ENCODE measurements around the gene AICDA. TPM values are rescaled to one million over a fixed set of nuclear protein-coding genes. Genes with fewer than 3 reads are reported as not detected.
A peak's percentile ranks its signal among the peaks of the same experiment; 100 is the strongest.

The AICDA gene
- total RNA-seq, 1 experiment from 2014 or later = not detected

DNA sequence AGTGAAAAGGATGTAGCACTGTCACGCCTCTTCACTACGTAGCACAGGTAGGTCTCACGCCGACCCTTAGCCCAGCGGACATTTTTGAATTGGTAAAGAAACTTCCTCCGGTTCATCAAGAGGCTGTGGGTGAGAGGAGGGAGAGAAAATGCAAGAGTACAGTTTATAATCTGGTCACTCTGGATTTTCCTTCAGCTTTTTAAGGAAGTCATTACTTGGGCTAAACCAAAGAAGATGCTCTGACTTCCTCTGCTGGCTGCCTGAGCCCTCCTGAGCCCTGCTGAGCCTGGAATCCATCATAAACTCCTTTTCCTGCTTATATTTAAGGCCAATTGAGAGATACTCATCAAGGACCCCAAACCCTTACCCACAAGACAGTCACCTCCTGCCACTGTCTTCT is 5.8 kb downstream of the AICDA start:
- no peak overlapping the region for H3K4me3 Mint-ChIP-seq (ENCODE audit: unreplicated experiment)
- H3K36me3 ChIP-seq (ENCODE audit: control insufficient read depth, insufficient read depth, low read length) = no peaks in the 10 kb centered on the region
- H3K4me1 ChIP-seq = no peaks in the 10 kb centered on the region
- H3K36me3 Mint-ChIP-seq (ENCODE audit: insufficient read depth, unreplicated experiment) = no peaks in the 10 kb centered on the region
- ChIA-PET POLR2A (no interaction called here), CTCF (interaction anchor here (1.0 kb wide), 1 partner anchor 63 kb away, joined by 3 read pairs; no protein-coding TSS in a partner anchor)
- TF ChIP-seq, protein P1, sequence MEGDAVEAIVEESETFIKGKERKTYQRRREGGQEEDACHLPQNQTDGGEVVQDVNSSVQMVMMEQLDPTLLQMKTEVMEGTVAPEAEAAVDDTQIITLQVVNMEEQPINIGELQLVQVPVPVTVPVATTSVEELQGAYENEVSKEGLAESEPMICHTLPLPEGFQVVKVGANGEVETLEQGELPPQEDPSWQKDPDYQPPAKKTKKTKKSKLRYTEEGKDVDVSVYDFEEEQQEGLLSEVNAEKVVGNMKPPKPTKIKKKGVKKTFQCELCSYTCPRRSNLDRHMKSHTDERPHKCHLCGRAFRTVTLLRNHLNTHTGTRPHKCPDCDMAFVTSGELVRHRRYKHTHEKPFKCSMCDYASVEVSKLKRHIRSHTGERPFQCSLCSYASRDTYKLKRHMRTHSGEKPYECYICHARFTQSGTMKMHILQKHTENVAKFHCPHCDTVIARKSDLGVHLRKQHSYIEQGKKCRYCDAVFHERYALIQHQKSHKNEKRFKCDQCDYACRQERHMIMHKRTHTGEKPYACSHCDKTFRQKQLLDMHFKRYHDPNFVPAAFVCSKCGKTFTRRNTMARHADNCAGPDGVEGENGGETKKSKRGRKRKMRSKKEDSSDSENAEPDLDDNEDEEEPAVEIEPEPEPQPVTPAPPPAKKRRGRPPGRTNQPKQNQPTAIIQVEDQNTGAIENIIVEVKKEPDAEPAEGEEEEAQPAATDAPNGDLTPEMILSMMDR (IDR thresholded peaks at IDR 0.05; ENCODE audit: insufficient read depth in 1 of 2, low read depth in 1 of 2, low read length in 1 of 2, severe bottlenecking in 1 of 2, unreplicated experiment in 1 of 2) = no peak
- no peaks in the 10 kb centered on the region for H3K27me3 ChIP-seq (replicated peaks; ENCODE audit: control insufficient read depth, insufficient read depth, low read length)
- H3K9me3 ChIP-seq = no peaks in the 10 kb centered on the region
- BruUV-seq (replicated peaks) = no TSS peak
- H3K9me3 Mint-ChIP-seq (ENCODE audit: unreplicated experiment) = no peaks in the 10 kb centered on the region
- no peaks in the 10 kb centered on the region for H3K4me1 Mint-ChIP-seq (ENCODE audit: low read depth, unreplicated experiment)
- peaks cover 34% of the 10 kb centered on the region for H3K27me3 Mint-ChIP-seq (ENCODE audit: insufficient read depth, unreplicated experiment)
- H3K4me3 ChIP-seq (ENCODE audit: low read depth, low read length) = no peak overlapping the region
- intact Hi-C loops (cut with micrococcal nuclease; ENCODE audit: unreplicated experiment) = no loop called here
- H3K27ac Mint-ChIP-seq (ENCODE audit: unreplicated experiment) = no peak overlapping the region
- no peak for DNase-seq

DNA sequence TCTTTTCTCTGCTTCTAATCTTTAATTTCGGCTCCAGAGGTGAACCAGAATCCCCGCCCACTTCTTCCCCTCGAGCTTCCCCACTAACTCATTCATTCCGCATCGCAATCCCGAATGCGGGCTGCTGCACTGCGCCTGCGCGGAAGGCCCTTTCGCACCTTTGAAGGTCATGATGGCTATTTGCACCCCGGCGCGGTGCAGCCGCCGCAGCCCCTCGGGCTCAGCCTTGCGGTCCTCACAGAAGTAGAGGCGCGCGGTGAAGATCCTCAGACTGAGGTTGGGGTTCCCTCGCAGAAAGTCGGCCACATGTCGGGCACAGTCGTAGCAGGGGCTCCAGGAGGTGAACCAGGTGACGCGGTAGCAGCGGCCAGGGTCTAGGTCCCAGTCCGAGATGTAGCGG is 7.6 kb downstream of the AICDA start:
- H3K27me3 Mint-ChIP-seq (ENCODE audit: insufficient read depth, unreplicated experiment) = peaks cover 39% of the 10 kb centered on the region
- Histone ChIP-seq H3K4me3 (ENCODE audit: low read depth, low read length) (no peak overlapping the region), H3K27me3 (replicated peaks; ENCODE audit: control insufficient read depth, insufficient read depth, low read length) (no peaks in the 10 kb centered on the region), H3K36me3 (ENCODE audit: control insufficient read depth, insufficient read depth, low read length) (no peaks in the 10 kb centered on the region), H3K9me3 (no peaks in the 10 kb centered on the region), H3K4me1 (no peaks in the 10 kb centered on the region)
- no TSS peak for BruUV-seq (replicated peaks)
- intact Hi-C loops (cut with micrococcal nuclease; ENCODE audit: unreplicated experiment) = no loop called here
- H3K4me3 Mint-ChIP-seq (ENCODE audit: unreplicated experiment) = no peak overlapping the region
- no peaks in the 10 kb centered on the region for H3K36me3 Mint-ChIP-seq (ENCODE audit: insufficient read depth, unreplicated experiment)
- no peak for DNase-seq
- TF ChIP-seq, protein P1 (IDR thresholded peaks at IDR 0.05; ENCODE audit: insufficient read depth in 1 of 2, low read depth in 1 of 2, low read length in 1 of 2, severe bottlenecking in 1 of 2, unreplicated experiment in 1 of 2) = no peak
- no peaks in the 10 kb centered on the region for H3K9me3 Mint-ChIP-seq (ENCODE audit: unreplicated experiment)
- H3K27ac Mint-ChIP-seq (ENCODE audit: unreplicated experiment) = no peak overlapping the region
- no peaks in the 10 kb centered on the region for H3K4me1 Mint-ChIP-seq (ENCODE audit: low read depth, unreplicated experiment)
- POLR2A ChIA-PET = no interaction called here
- CTCF ChIA-PET = no interaction called here

DNA sequence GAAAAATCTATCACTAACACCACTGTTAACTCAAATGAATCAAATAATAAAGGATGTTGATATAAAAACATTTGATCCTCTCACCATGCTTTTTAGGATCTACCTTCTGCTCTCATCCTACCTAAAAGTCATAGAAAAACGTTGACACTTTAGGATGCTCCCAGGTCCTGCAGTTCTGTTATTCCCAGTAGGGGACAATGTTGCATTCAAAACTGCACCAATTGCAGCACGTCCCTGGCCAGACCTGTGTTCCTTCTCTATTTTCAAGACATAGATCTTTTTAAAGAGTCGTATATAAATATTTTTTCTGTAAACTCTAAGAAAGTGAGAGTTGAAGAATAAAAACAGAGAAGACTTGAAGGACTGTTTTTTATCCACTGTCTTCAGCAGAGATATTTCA is 8.8 kb downstream of the AICDA start:
- no peaks in the 10 kb centered on the region for H3K27me3 ChIP-seq (replicated peaks; ENCODE audit: control insufficient read depth, insufficient read depth, low read length)
- Mint-ChIP-seq H3K4me3 (ENCODE audit: unreplicated experiment) (no peak overlapping the region), H3K27me3 (ENCODE audit: insufficient read depth, unreplicated experiment) (peaks cover 40% of the 10 kb centered on the region), H3K27ac (ENCODE audit: unreplicated experiment) (no peak overlapping the region), H3K4me1 (ENCODE audit: low read depth, unreplicated experiment) (no peaks in the 10 kb centered on the region), H3K36me3 (ENCODE audit: insufficient read depth, unreplicated experiment) (no peaks in the 10 kb centered on the region), H3K9me3 (ENCODE audit: unreplicated experiment) (no peaks in the 10 kb centered on the region)
- BruUV-seq (replicated peaks) = no TSS peak
- TF ChIP-seq, protein P1 (IDR thresholded peaks at IDR 0.05; ENCODE audit: insufficient read depth in 1 of 2, low read depth in 1 of 2, low read length in 1 of 2, severe bottlenecking in 1 of 2, unreplicated experiment in 1 of 2) = peak; percentile 21 to 30
- no peaks in the 10 kb centered on the region for H3K4me1 ChIP-seq
- ChIA-PET POLR2A (no interaction called here), CTCF (no interaction called here)
- no peak overlapping the region for H3K4me3 ChIP-seq (ENCODE audit: low read depth, low read length)
- no peaks in the 10 kb centered on the region for H3K9me3 ChIP-seq
- DNase-seq = peak in 1 of 2 experiments; percentile 16
- no peaks in the 10 kb centered on the region for H3K36me3 ChIP-seq (ENCODE audit: control insufficient read depth, insufficient read depth, low read length)
- intact Hi-C loops (cut with micrococcal nuclease; ENCODE audit: unreplicated experiment) = no loop called here
